Fibroblast of pulmonary artery (primary cell): ENCODE data around the gene TMEM185B.

Experiments used
- DNase-seq: peaks from one replicate; pipeline ENCODE4 v3.0.0-alpha.2; 2010; ENCODE audit warnings: low read depth
- H3K4me3 ChIP-seq: replicated peaks from 2 replicates; pipeline ENCODE4 v1.5.1; 2011; ENCODE audit warnings: low read depth, mild to moderate bottlenecking, control low read depth, low read length, moderate library complexity
- CTCF ChIP-seq: IDR thresholded peaks from 2 replicates; pipeline ENCODE4 v1.5.1; 2011; ENCODE audit warnings: mild to moderate bottlenecking, control low read depth, low read length, inconsistent platforms; ENCODE audit errors: missing control alignments

The TMEM185B gene

GRCh38 chr2:120251880-120252224 lies 28.7 kb upstream of the TMEM185B start:
- no peak for TF ChIP-seq CTCF
- H3K4me3 ChIP-seq = peak overlapping the region; percentile 87
- DNase-seq = no peak

GRCh38 chr2:120251078-120251477 lies 27.9 kb upstream of the TMEM185B start:
- DNase-seq = no peak
- no peak for TF ChIP-seq CTCF
- H3K4me3 ChIP-seq = no peak overlapping the region

- no peak for DNase-seq
Measured at GRCh38 chr2:120250640-120251039, 27.4 kb upstream of the TMEM185B start.

GRCh38 chr2:120247851-120248250 lies 24.7 kb upstream of the TMEM185B start:
- no peak overlapping the region for H3K4me3 ChIP-seq
- no peak for TF ChIP-seq CTCF
- no peak for DNase-seq

More at GRCh38 chr2:120250640-120251039, 27.4 kb upstream of the TMEM185B start:
- no peak for TF ChIP-seq CTCF
- no peak overlapping the region for H3K4me3 ChIP-seq

- DNase-seq = no peak
- H3K4me3 ChIP-seq = no peak overlapping the region
- no peak for TF ChIP-seq CTCF
Measured at GRCh38 chr2:120246546-120247300, 23.5 kb upstream of the TMEM185B start.

GRCh38 chr2:120245520-120246332 lies 22.5 kb upstream of the TMEM185B start:
- no peak for DNase-seq
- H3K4me3 ChIP-seq = no peak overlapping the region
- no peak for TF ChIP-seq CTCF
